Measurements from ENCODE around the gene CTNND2.

Gene CTNND2

GRCh38 chr5:11595045-11595444 is 309.2 kb downstream of the CTNND2 start:
- DNase-seq (ENCODE audit: low read depth) = no peak
- H3K4me3 ChIP-seq (replicated peaks; ENCODE audit: low read depth, low read length) = no peak overlapping the region
- TF ChIP-seq CTCF (IDR thresholded peaks at IDR 0.05; ENCODE audit: low read length, missing control alignments) = no peak

GRCh38 chr5:11594021-11594420 is 310.2 kb downstream of the CTNND2 start:
- no peak for TF ChIP-seq CTCF (IDR thresholded peaks at IDR 0.05; ENCODE audit: low read length, missing control alignments)
- no peak for DNase-seq (ENCODE audit: low read depth)
- no peak overlapping the region for H3K4me3 ChIP-seq (replicated peaks; ENCODE audit: low read depth, low read length)

- no peak overlapping the region for H3K4me3 ChIP-seq (replicated peaks; ENCODE audit: low read depth, low read length)
- TF ChIP-seq CTCF (IDR thresholded peaks at IDR 0.05; ENCODE audit: low read length, missing control alignments) = no peak
Measured at GRCh38 chr5:11590475-11590874, 313.8 kb downstream of the CTNND2 start.

GRCh38 chr5:11588803-11589202 is 315.4 kb downstream of the CTNND2 start:
- H3K4me3 ChIP-seq (replicated peaks; ENCODE audit: low read depth, low read length) = no peak overlapping the region
- no peak for DNase-seq (ENCODE audit: low read depth)

More at GRCh38 chr5:11590475-11590874, 313.8 kb downstream of the CTNND2 start:
- DNase-seq (ENCODE audit: low read depth) = no peak

GRCh38 chr5:11584017-11584416 is 320.2 kb downstream of the CTNND2 start:
- DNase-seq (ENCODE audit: low read depth) = no peak
- no peak overlapping the region for H3K4me3 ChIP-seq (replicated peaks; ENCODE audit: low read depth, low read length)
- TF ChIP-seq CTCF (IDR thresholded peaks at IDR 0.05; ENCODE audit: low read length, missing control alignments) = no peak

More at GRCh38 chr5:11588803-11589202, 315.4 kb downstream of the CTNND2 start:
- TF ChIP-seq CTCF (IDR thresholded peaks at IDR 0.05; ENCODE audit: low read length, missing control alignments) = no peak

GRCh38 chr5:11579351-11579750 is 324.9 kb downstream of the CTNND2 start:
- H3K4me3 ChIP-seq (replicated peaks; ENCODE audit: low read depth, low read length) = no peak overlapping the region
- DNase-seq (ENCODE audit: low read depth) = no peak
- no peak for TF ChIP-seq CTCF (IDR thresholded peaks at IDR 0.05; ENCODE audit: low read length, missing control alignments)

- H3K4me3 ChIP-seq (replicated peaks; ENCODE audit: low read depth, low read length) = no peak overlapping the region
- no peak for DNase-seq (ENCODE audit: low read depth)
- no peak for TF ChIP-seq CTCF (IDR thresholded peaks at IDR 0.05; ENCODE audit: low read length, missing control alignments)
Measured at GRCh38 chr5:11574787-11575186, 329.5 kb downstream of the CTNND2 start.
